SK-N-SH (cell line): ENCODE results near the gene BLVRA.

Experiments
- CTCF ChIP-seq: fragments of 200-600 bp; sonication (generic); IDR thresholded peaks from 2 replicates; pipeline ENCODE4 v1.6.1; 2017; ENCODE audit warnings: antibody characterized with exemption, mild to moderate bottlenecking, moderate library complexity
- FOSL2 ChIP-seq: IDR thresholded peaks from 2 replicates; pipeline ENCODE4 v1.4.0; 2012; ENCODE audit warnings: low read depth, mild to moderate bottlenecking, moderate library complexity, borderline replicate concordance
- MAX ChIP-seq: IDR thresholded peaks from 2 replicates; pipeline ENCODE4 v1.4.0; 2012; ENCODE audit warnings: low read depth
- NRF1 ChIP-seq: IDR thresholded peaks from 2 replicates; pipeline ENCODE4 v1.6.1; 2012; ENCODE audit warnings: low read depth, mild to moderate bottlenecking, low read length
- POLR2AphosphoS5 ChIP-seq: IDR thresholded peaks from 2 replicates; pipeline ENCODE4 v1.6.1; 2012; ENCODE audit warnings: low read depth, low read length
- SIN3A ChIP-seq: IDR thresholded peaks from 2 replicates; pipeline ENCODE4 v1.6.1; 2012; ENCODE audit warnings: low read depth, mild to moderate bottlenecking, low read length, moderate library complexity, borderline replicate concordance
- TAF1 ChIP-seq: IDR thresholded peaks from 2 replicates; pipeline ENCODE4 v1.6.1; 2012; ENCODE audit warnings: low read depth, mild to moderate bottlenecking, low read length, moderate library complexity, borderline replicate concordance
- TEAD4 ChIP-seq: IDR thresholded peaks from 2 replicates; pipeline ENCODE4 v1.4.0; 2012; ENCODE audit warnings: mild to moderate bottlenecking, borderline replicate concordance; ENCODE audit not compliant: insufficient read depth

DNA sequence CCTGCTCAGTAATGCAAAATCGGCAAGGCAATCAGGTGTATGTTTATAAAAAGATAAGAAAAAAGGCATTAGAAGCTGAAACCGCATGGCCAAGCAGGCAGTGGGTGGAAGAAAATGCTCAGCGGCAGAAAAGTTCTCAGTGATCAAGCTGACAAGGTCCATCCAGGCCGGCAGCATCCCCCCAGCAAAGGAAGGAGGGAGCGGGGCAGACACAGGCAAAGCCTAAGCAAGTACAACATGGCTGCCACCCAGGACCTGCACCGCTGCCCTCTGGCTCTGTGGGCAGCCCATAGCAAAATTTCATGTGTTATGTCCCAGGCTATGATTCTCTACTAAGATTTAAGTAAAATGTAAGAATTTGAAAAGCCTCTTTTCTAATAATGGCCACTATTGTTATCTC is 65.5 kb downstream of the BLVRA start:
- TF ChIP-seq CTCF (no peak), MAX (no peak), FOSL2 (no peak), POLR2AphosphoS5 (no peak), TEAD4 (no peak), NRF1 (no peak), TAF1 (no peak), SIN3A (no peak)
